ENCODE data around the gene SRGAP1. TPM values are rescaled to one million over a fixed set of nuclear protein-coding genes. Genes with fewer than 3 reads are reported as not detected.

The SRGAP1 gene
- total and polyA plus RNA-seq, 2 of the 4 experiments (the other 2 are of a cell fraction): 10.0 to 10.2 TPM

DNA sequence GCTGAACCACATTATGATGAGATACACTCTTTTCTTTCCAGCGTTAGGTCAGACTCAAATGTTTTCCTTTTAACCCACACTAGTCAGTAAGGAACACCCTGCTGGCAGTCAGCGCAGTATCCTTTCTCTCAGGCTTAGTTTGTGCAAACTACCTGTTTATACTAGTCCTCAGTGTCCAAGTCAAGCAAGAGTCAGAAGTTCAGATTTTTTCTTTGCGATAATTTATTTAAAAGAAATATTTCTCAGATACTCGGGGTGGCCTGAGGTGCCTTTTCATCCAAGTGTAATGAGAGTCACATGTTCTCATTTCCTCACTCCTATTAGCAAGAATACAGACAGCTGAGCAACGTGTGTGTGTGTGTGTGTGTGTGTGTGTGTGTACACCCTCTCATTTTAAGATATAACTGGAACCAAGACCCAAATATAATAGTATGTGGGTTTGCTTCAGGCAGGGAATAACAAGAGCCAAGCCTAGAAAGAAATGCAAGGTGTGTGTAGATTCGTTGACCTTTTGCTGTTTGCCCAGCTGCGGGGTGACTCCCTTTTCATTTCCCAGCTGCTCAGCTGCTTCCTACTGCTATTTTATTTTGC, 194.9 kb downstream of the SRGAP1 start:
- Histone ChIP-seq H2AK9ac (replicated peaks; ENCODE audit: low read depth, low read length, poor library complexity) (no peak overlapping the region), H2AFZ (replicated peaks; ENCODE audit: low read length, poor library complexity) (no peak overlapping the region), H4K8ac (ENCODE audit: low read depth in 2 of 2, low read length in 2 of 2) (peak overlapping the region in 1 of 2 experiments; percentile 47; a peak in 1 of 4 replicates), H3K4me2 (ENCODE audit: low read depth, low read length) (peak overlapping the region; percentile 31), H2AK5ac (ENCODE audit: low read depth, low read length) (no peak overlapping the region), H2BK5ac (ENCODE audit: low read depth, low read length, poor library complexity, severe bottlenecking) (peak overlapping the region; percentile 61), H4K5ac (ENCODE audit: low read depth, low read length) (0 out of 2 replicates have a peak overlapping the region, but pooled peaks have one; percentile 8), H4K91ac (ENCODE audit: insufficient read depth, low read depth, low read length) (no peak overlapping the region), H2BK120ac (ENCODE audit: low read depth, low read length) (no peak overlapping the region), H3K4me3 (ENCODE audit: insufficient read depth, low read depth, low read length) (no peak overlapping the region), H3K14ac (replicated peaks; ENCODE audit: low read depth, low read length) (0 out of 2 replicates have a peak overlapping the region, but pooled peaks have one; percentile 17), H3K23ac (ENCODE audit: low read depth, low read length) (peak overlapping the region; percentile 19; the same call in 1 of the 2 replicates), H3K4ac (ENCODE audit: low read depth, low read length) (0 out of 2 replicates have a peak overlapping the region, but pooled peaks have one; percentile 7), H2BK20ac (ENCODE audit: low read depth, low read length) (no peak overlapping the region), H3K36me3 (ENCODE audit: control insufficient read depth, insufficient read depth, low read length) (peaks cover 11% of the 10 kb centered on the region), H3K9me1 (ENCODE audit: insufficient read depth, low read length) (peaks cover 9% of the 10 kb centered on the region), H3K79me1 (ENCODE audit: low read depth in 1 of 2, low read length in 2 of 2) (peaks cover 35 to 69% of the 10 kb centered on the region in 2 experiments), H3K18ac (ENCODE audit: low read depth, low read length) (peak overlapping the region; percentile 42), H3K9me3 (ENCODE audit: control insufficient read depth, insufficient read depth, low read length) (no peaks in the 10 kb centered on the region), H4K20me1 (ENCODE audit: insufficient read depth, low read length) (no peaks in the 10 kb centered on the region), H2BK15ac (ENCODE audit: low read depth, low read length) (no peak overlapping the region), H3K4me1 (ENCODE audit: control insufficient read depth, insufficient read depth, low read length) (peaks cover 6% of the 10 kb centered on the region), H3K27me3 (ENCODE audit: control insufficient read depth, insufficient read depth, low read length) (no peaks in the 10 kb centered on the region), H3K56ac (ENCODE audit: extremely low read depth, insufficient read depth, low read length) (no peak overlapping the region), H3K27ac (ENCODE audit: insufficient read depth, low read length) (peak overlapping the region; percentile 71), H3K9ac (ENCODE audit: low read depth, low read length) (no peak overlapping the region)
- ATAC-seq (ENCODE audit: low read depth) (peak; percentile 73), DNase-seq (peak; percentile 74)
- BruUV-seq (replicated peaks): no TSS peak
- POLR2A ChIA-PET (ENCODE audit: unreplicated experiment): no interaction called here
- CTCF ChIA-PET: interaction anchor here (1.4 kb wide), 1 partner anchor 142 kb away, joined by 6 read pairs; no protein-coding TSS in a partner anchor
- TF ChIP-seq, protein P1, sequence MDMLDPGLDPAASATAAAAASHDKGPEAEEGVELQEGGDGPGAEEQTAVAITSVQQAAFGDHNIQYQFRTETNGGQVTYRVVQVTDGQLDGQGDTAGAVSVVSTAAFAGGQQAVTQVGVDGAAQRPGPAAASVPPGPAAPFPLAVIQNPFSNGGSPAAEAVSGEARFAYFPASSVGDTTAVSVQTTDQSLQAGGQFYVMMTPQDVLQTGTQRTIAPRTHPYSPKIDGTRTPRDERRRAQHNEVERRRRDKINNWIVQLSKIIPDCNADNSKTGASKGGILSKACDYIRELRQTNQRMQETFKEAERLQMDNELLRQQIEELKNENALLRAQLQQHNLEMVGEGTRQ (IDR thresholded peaks at IDR 0.05; ENCODE audit: low read depth, low read length): peak; percentile 41; the same call in 1 of the 2 replicates
- TF ChIP-seq MXI1 (IDR thresholded peaks at IDR 0.05; ENCODE audit: borderline replicate concordance, low read depth, low read length): no peak
- TF ChIP-seq, protein P2, sequence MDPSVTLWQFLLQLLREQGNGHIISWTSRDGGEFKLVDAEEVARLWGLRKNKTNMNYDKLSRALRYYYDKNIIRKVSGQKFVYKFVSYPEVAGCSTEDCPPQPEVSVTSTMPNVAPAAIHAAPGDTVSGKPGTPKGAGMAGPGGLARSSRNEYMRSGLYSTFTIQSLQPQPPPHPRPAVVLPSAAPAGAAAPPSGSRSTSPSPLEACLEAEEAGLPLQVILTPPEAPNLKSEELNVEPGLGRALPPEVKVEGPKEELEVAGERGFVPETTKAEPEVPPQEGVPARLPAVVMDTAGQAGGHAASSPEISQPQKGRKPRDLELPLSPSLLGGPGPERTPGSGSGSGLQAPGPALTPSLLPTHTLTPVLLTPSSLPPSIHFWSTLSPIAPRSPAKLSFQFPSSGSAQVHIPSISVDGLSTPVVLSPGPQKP (IDR thresholded peaks at IDR 0.05; ENCODE audit: borderline replicate concordance, low read depth, low read length): no peak
- in situ Hi-C loops (cut with MboI; ENCODE audit: low sequenced_read_pairs) (no loop called here), dilution Hi-C loops (cut with HindIII; ENCODE audit: low sequenced_read_pairs, unreplicated experiment) (no loop called here), intact Hi-C loops (cut with micrococcal nuclease) (no loop called here)
- WGBS, 2 experiments (ENCODE audit: extremely low coverage in 2 of 2, insufficient read length in 1 of 2): no CpG with 5 or more reads among the region's 7 CpGs
